RWPE1 (cell line): ENCODE measurements around the gene ARID1A.
A peak's percentile ranks its signal among the peaks of the same experiment; 100 is the strongest.

Experiments
- CTCF ChIA-PET: fragments of 350-600 bp; sonication (Branson Sonifier 250); formaldehyde crosslinking; extraction: SDS; loops from one replicate; lab custom pipeline; 2021; lab: Yijun Ruan, JAX
- POLR2A ChIA-PET: fragments of 400-600 bp; formaldehyde crosslinking; extraction: SDS; loops from one replicate; lab custom pipeline; 2020; ENCODE audit warnings: antibody characterized with exemption; ENCODE audit not compliant: low non-redundant PET; lab: Yijun Ruan, JAX
- DNase-seq: peaks from one replicate; pipeline ENCODE4 v3.0.0; 2012; ENCODE audit warnings: low spot score
- H3K27ac ChIP-seq: fragments of 450-650 bp; 2 replicates; pipeline ENCODE4 v1.5.1; 2017
- CTCF ChIP-seq: fragments of 450-650 bp; conservative IDR thresholded peaks from 2 replicates; pipeline ENCODE4 v1.5.1; 2017; ENCODE audit warnings: low read depth, mild to moderate bottlenecking

Gene ARID1A

GRCh38 chr1:26784023-26784871 lies 88.4 kb downstream of the ARID1A start:
- DNase-seq, result peak; percentile 41
- CTCF ChIA-PET, result interaction anchor here (0.8 to 1.0 kb wide), 2 partner anchors 36 to 107 kb away, joined by 3 to 8 read pairs; no protein-coding TSS in a partner anchor
- H3K27ac ChIP-seq, result peak overlapping the region; percentile 53
- no peak for TF ChIP-seq CTCF
- POLR2A ChIA-PET, result interaction anchor here (1.2 kb wide), 1 partner anchor 86 kb away, joined by 4 read pairs; no protein-coding TSS in a partner anchor

GRCh38 chr1:26784886-26785285 lies 89.1 kb downstream of the ARID1A start:
- H3K27ac ChIP-seq, result peak overlapping the region; percentile 53
- TF ChIP-seq CTCF, result no peak
- no peak for DNase-seq
- ChIA-PET POLR2A (interaction anchor here (0.6 kb wide), 1 partner anchor 13 kb away, joined by 3 read pairs; no protein-coding TSS in a partner anchor), CTCF (interaction anchor here (0.5 to 1.0 kb wide), 2 partner anchors 108 to 1317 kb away, joined by 6 to 8 read pairs; no protein-coding TSS in a partner anchor)

- peak overlapping the region; percentile 98 for H3K27ac ChIP-seq
- TF ChIP-seq CTCF, result no peak
- CTCF ChIA-PET, result interaction anchor here (0.5 to 1.2 kb wide), 6 partner anchors 15 to 255 kb away, joined by 3 to 8 read pairs (median 4); no protein-coding TSS in a partner anchor
- DNase-seq, result no peak
- POLR2A ChIA-PET, result interaction anchor here (0.6 to 0.7 kb wide), 3 partner anchors 14 to 133 kb away, joined by 3 read pairs; no protein-coding TSS in a partner anchor
These were observed 90.0 kb downstream of the ARID1A start for GRCh38 chr1:26785611-26786436.

GRCh38 chr1:26786437-26787380 lies 90.9 kb downstream of the ARID1A start:
- ChIA-PET POLR2A (no interaction called here), CTCF (interaction anchor here (0.5 to 1.2 kb wide), 6 partner anchors 15 to 256 kb away, joined by 3 to 6 read pairs (median 3); no protein-coding TSS in a partner anchor)
- no peak for TF ChIP-seq CTCF
- H3K27ac ChIP-seq, result peak overlapping the region; percentile 98
- DNase-seq, result no peak

- POLR2A ChIA-PET, result interaction anchor here (0.6 to 1.6 kb wide), 3 partner anchors 16 to 175 kb away, joined by 3 to 5 read pairs (median 4); no protein-coding TSS in a partner anchor
- H3K27ac ChIP-seq, result peak overlapping the region; percentile 98
- DNase-seq, result peak; percentile 20
- no peak for TF ChIP-seq CTCF
- CTCF ChIA-PET, result interaction anchor here (0.6 to 5.2 kb wide), 2 partner anchors 110 to 187 kb away, joined by 3 to 96 read pairs; no protein-coding TSS in a partner anchor
These were observed 91.5 kb downstream of the ARID1A start for GRCh38 chr1:26787381-26787705.
